ENCODE results near the gene GNG12. TPM values are rescaled to one million over a fixed set of nuclear protein-coding genes. Genes with fewer than 3 reads are reported as not detected.

GNG12 gene
- total RNA-seq, 1 donor, result 201 TPM

GRCh38 chr1:67729872-67730271 is 103.4 kb downstream of the GNG12 start:
- no peak overlapping the region for H3K4me3 ChIP-seq (ENCODE audit: low read depth, low read length)
- DNase-seq (ENCODE audit: low read depth), result no peak
- no peak for TF ChIP-seq CTCF (IDR thresholded peaks at IDR 0.05; ENCODE audit: insufficient read depth, low read depth, low read length)

DNA sequence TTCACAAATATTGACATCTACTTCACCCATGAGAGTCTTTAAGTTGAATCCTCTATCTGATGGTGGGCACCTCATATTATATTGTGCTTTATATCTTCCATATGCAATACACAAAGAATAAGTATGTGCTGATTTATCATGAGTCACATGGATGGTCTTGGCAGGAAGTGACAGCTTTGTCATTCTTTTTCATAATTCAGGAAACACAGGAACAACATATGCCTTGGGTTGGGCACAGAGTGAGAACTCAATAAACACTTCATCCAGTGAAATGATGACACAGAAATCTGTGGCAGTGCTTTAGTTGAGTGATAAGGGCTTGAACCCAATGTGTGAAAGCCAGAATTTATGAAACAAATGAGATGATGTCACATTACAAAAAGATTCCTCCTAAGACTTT is 107.0 kb downstream of the GNG12 start:
- no peak for TF ChIP-seq CTCF (IDR thresholded peaks at IDR 0.05; ENCODE audit: insufficient read depth, low read depth, low read length)
- no peak for DNase-seq (ENCODE audit: low read depth)
- no peak overlapping the region for H3K4me3 ChIP-seq (ENCODE audit: low read depth, low read length)

DNA sequence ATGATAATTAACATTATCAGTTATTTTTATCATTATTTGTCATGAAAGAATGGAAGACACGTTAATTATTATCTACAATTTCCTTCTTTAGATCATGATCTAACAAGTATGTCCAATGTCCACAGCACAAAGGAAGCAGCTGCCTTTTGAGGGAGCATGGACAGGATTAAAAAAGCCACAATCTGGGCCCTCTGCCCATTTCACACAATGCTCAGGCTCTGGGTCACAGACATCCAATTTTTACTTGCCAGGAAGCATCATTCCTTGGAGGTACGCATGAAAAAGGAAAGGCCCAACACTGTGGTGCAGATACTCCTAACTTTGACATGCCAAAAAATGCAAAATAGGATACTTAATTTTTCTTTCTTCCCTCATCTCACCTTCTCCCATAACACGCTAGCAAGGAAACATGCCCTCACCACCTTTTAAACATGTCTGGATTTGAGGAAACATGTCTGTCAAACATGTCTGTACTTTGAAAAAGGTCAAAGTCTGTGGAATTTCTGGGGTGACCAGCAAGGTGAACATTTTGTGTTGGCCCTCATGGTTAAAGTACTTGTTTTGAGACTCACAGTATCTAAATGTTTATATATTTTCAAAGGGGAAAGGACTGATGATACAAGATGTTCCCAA is 108.2 kb downstream of the GNG12 start:
- TF ChIP-seq CTCF (IDR thresholded peaks at IDR 0.05; ENCODE audit: insufficient read depth, low read depth, low read length), result no peak
- H3K4me3 ChIP-seq (ENCODE audit: low read depth, low read length), result no peak overlapping the region
- DNase-seq (ENCODE audit: low read depth), result peak; percentile 84

GRCh38 chr1:67723620-67724019 is 109.6 kb downstream of the GNG12 start:
- no peak for TF ChIP-seq CTCF (IDR thresholded peaks at IDR 0.05; ENCODE audit: insufficient read depth, low read depth, low read length)
- no peak overlapping the region for H3K4me3 ChIP-seq (ENCODE audit: low read depth, low read length)
- peak; percentile 51 for DNase-seq (ENCODE audit: low read depth)

DNA sequence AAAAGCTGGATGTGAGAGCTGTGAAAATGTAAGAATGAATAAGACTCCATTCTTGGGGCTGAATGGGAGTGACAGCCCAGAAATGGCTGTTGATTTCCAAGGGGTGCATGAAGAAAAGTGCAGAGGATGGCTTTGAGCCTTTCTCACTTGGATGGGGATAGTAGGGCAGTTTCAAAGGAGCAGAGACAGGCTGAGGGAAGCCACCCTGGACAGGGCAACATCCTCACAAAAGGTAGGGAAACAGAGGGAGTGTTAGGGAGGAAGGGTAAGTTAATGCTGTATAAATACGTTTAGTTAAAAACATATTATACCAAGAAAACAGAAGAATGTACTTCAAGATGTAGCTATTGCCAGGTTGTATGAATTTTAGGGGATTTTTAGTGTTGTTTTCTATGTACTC is 110.1 kb downstream of the GNG12 start:
- H3K4me3 ChIP-seq (ENCODE audit: low read depth, low read length), result no peak overlapping the region
- DNase-seq (ENCODE audit: low read depth), result no peak
- TF ChIP-seq CTCF (IDR thresholded peaks at IDR 0.05; ENCODE audit: insufficient read depth, low read depth, low read length), result no peak

GRCh38 chr1:67722292-67722944 is 110.8 kb downstream of the GNG12 start:
- DNase-seq (ENCODE audit: low read depth), result peak; percentile 38
- TF ChIP-seq CTCF (IDR thresholded peaks at IDR 0.05; ENCODE audit: insufficient read depth, low read depth, low read length), result no peak
- no peak overlapping the region for H3K4me3 ChIP-seq (ENCODE audit: low read depth, low read length)

Measured in fibroblast of villous mesenchyme (primary cell).